Measurements from ENCODE around the gene RIC8B.

RIC8B gene

DNA sequence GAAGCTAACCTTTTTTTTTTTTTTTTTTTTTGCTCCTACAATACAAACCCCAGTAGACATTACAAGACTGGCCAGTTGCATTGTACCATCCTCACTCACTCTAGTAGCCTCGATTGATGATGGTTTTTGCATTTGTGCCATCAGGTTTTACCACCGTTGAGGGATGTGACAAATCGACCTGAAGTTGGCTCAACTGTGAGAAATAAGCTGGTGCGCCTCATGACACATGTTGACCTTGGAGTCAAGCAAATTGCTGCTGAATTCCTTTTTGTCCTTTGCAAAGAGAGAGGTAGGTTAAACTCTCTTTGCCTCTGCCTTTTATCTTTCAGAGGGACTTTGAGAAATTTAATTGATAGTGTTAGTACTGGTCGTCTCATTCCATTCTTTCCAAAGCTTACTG is 76.8 kb downstream of the RIC8B start:
- no peaks in the 10 kb centered on the region for H3K9me3 ChIP-seq (ENCODE audit: control insufficient read depth, insufficient read depth, low read length)
- H3K4me1 ChIP-seq (ENCODE audit: control insufficient read depth, low read length) = no peaks in the 10 kb centered on the region
- no peaks in the 10 kb centered on the region for H3F3A ChIP-seq (ENCODE audit: control insufficient read depth, insufficient read depth)
- H3K4me2 ChIP-seq (ENCODE audit: low read length) = no peak overlapping the region
- no peaks in the 10 kb centered on the region for H3K9me2 ChIP-seq (replicated peaks; ENCODE audit: control insufficient read depth, low read length)
- no peak for TF ChIP-seq EZH2phosphoT487 (IDR thresholded peaks at IDR 0.05; ENCODE audit: borderline replicate concordance, low read length)
- TF ChIP-seq, protein P1, sequence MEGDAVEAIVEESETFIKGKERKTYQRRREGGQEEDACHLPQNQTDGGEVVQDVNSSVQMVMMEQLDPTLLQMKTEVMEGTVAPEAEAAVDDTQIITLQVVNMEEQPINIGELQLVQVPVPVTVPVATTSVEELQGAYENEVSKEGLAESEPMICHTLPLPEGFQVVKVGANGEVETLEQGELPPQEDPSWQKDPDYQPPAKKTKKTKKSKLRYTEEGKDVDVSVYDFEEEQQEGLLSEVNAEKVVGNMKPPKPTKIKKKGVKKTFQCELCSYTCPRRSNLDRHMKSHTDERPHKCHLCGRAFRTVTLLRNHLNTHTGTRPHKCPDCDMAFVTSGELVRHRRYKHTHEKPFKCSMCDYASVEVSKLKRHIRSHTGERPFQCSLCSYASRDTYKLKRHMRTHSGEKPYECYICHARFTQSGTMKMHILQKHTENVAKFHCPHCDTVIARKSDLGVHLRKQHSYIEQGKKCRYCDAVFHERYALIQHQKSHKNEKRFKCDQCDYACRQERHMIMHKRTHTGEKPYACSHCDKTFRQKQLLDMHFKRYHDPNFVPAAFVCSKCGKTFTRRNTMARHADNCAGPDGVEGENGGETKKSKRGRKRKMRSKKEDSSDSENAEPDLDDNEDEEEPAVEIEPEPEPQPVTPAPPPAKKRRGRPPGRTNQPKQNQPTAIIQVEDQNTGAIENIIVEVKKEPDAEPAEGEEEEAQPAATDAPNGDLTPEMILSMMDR (IDR thresholded peaks at IDR 0.05; ENCODE audit: low read depth, low read length, poor library complexity, severe bottlenecking) = no peak
- no peaks in the 10 kb centered on the region for H4K20me1 ChIP-seq (ENCODE audit: control insufficient read depth, insufficient read depth, low read depth, low read length)
- H3K27ac ChIP-seq (ENCODE audit: low read depth, low read length) = no peak overlapping the region
- no peaks in the 10 kb centered on the region for H3K79me2 ChIP-seq (ENCODE audit: control insufficient read depth, low read length)
- H3K36me3 ChIP-seq (ENCODE audit: control insufficient read depth, low read length) = no peaks in the 10 kb centered on the region
- no peak overlapping the region for H3K4me3 ChIP-seq (ENCODE audit: low read length)
- H3K27me3 ChIP-seq (ENCODE audit: control insufficient read depth, low read length) = no peaks in the 10 kb centered on the region

DNA sequence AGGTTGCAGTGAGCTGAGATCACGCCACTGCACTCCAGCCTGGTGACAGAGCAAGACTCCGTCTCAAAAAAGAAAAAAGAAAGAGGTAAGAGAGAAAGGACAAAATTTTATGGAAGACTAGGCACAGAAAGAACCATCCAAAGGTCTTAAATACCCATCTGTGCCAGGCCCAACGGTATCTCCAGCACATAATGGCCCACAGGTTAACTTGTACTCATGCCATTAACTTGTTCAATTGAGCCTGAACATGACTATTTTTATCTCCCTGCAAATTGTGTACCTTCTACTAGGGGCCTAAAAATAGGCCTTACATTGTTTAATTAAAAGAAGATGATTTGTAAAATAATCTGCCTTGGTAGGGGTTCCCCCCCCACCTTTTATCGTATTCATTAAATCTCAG is 80.2 kb downstream of the RIC8B start:
- Histone ChIP-seq H3K4me1 (ENCODE audit: control insufficient read depth, low read length) (no peaks in the 10 kb centered on the region), H3K9me2 (replicated peaks; ENCODE audit: control insufficient read depth, low read length) (no peaks in the 10 kb centered on the region), H3K79me2 (ENCODE audit: control insufficient read depth, low read length) (no peaks in the 10 kb centered on the region), H3K4me3 (ENCODE audit: low read length) (no peak overlapping the region), H3K4me2 (ENCODE audit: low read length) (no peak overlapping the region), H3K27ac (ENCODE audit: low read depth, low read length) (no peak overlapping the region), H3F3A (ENCODE audit: control insufficient read depth, insufficient read depth) (no peaks in the 10 kb centered on the region), H3K27me3 (ENCODE audit: control insufficient read depth, low read length) (no peaks in the 10 kb centered on the region), H4K20me1 (ENCODE audit: control insufficient read depth, insufficient read depth, low read depth, low read length) (no peaks in the 10 kb centered on the region), H3K9me3 (ENCODE audit: control insufficient read depth, insufficient read depth, low read length) (no peaks in the 10 kb centered on the region), H3K36me3 (ENCODE audit: control insufficient read depth, low read length) (no peaks in the 10 kb centered on the region)
- TF ChIP-seq, protein P1 (IDR thresholded peaks at IDR 0.05; ENCODE audit: low read depth, low read length, poor library complexity, severe bottlenecking) = no peak
- TF ChIP-seq EZH2phosphoT487 (IDR thresholded peaks at IDR 0.05; ENCODE audit: borderline replicate concordance, low read length) = no peak

DNA sequence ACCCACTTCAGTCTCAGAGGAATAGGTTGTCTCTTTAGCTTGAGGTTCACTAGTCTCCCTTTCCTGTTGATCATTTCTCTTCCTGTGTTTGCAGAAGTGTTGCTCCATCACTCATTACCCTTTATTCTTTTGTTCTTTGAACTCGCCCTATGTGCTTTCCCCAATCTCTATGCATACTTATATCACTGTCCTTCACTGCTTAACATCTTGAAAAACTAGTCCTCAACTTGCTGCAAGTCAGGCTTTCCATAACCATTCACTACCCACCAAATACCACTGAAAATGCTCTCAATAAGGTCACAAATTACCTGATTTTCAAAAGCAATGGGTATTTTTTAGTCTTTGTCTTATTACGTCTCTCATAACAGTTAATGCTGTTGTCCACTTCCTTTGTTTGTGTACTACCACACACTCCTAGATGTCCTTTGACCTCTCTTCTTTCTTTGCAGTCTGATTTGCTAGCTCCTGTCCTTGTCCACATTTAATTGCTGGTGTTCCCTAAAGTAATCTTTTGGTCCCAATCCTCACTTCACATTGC is 80.8 kb downstream of the RIC8B start:
- H3K4me1 ChIP-seq (ENCODE audit: control insufficient read depth, low read length) = no peaks in the 10 kb centered on the region
- no peaks in the 10 kb centered on the region for H3F3A ChIP-seq (ENCODE audit: control insufficient read depth, insufficient read depth)
- H3K27me3 ChIP-seq (ENCODE audit: control insufficient read depth, low read length) = no peaks in the 10 kb centered on the region
- no peaks in the 10 kb centered on the region for H3K79me2 ChIP-seq (ENCODE audit: control insufficient read depth, low read length)
- no peaks in the 10 kb centered on the region for H3K36me3 ChIP-seq (ENCODE audit: control insufficient read depth, low read length)
- H3K4me3 ChIP-seq (ENCODE audit: low read length) = no peak overlapping the region
- no peak overlapping the region for H3K4me2 ChIP-seq (ENCODE audit: low read length)
- H3K9me2 ChIP-seq (replicated peaks; ENCODE audit: control insufficient read depth, low read length) = no peaks in the 10 kb centered on the region
- no peaks in the 10 kb centered on the region for H4K20me1 ChIP-seq (ENCODE audit: control insufficient read depth, insufficient read depth, low read depth, low read length)
- H3K27ac ChIP-seq (ENCODE audit: low read depth, low read length) = no peak overlapping the region
- no peaks in the 10 kb centered on the region for H3K9me3 ChIP-seq (ENCODE audit: control insufficient read depth, insufficient read depth, low read length)
- TF ChIP-seq, protein P1 (IDR thresholded peaks at IDR 0.05; ENCODE audit: low read depth, low read length, poor library complexity, severe bottlenecking) = no peak
- no peak for TF ChIP-seq EZH2phosphoT487 (IDR thresholded peaks at IDR 0.05; ENCODE audit: borderline replicate concordance, low read length)
